Measurements from ENCODE around the gene CELF2.

GRCh38 chr10:10975647-10976046, 42.0 kb upstream of the CELF2 start:
- TF ChIP-seq CTCF (conservative IDR thresholded peaks at IDR 0.05) (no peak), ZFX (IDR thresholded peaks at IDR 0.05) (no peak)
